22Rv1 (cell line): ENCODE measurements around the gene SRPK2.

ENCODE experiments used
- CTCF ChIP-seq: fragments of 450-650 bp; IDR thresholded peaks from 2 replicates; pipeline ENCODE4 v1.5.1; 2017; ENCODE audit warnings: mild to moderate bottlenecking
- ZFX ChIP-seq: fragments of 450-650 bp; IDR thresholded peaks from 2 replicates; pipeline ENCODE4 v1.6.1; 2017; ENCODE audit warnings: antibody characterized with exemption, borderline replicate concordance

- TF ChIP-seq CTCF = no peak
- TF ChIP-seq ZFX = no peak
Observed at GRCh38 chr7:105413887-105414437, 25.2 kb upstream of the SRPK2 start.
